A549 treated with CORT108297 at 1 μM for 4 hours (cell line): ENCODE measurements around the gene PIF1. TPM values are rescaled to one million over a fixed set of nuclear protein-coding genes. Genes with fewer than 3 reads are reported as not detected.

Experiments
- total RNA-seq: library from RNA; stranded (reverse); fragments of 200-300 nt; extraction: Qiagen RNA extraction; gene quantifications from 5 replicates; pipeline ENCODE4 v1.2.3, GENCODE V29; 2022

PIF1 gene
- total RNA-seq: 12.6 to 23.0 TPM (median 19.2 TPM) in 5 replicates

GRCh38 chr15:64825431-64826294 is at the start of gene PIF1:
TSS of gene PIF1 (minus strand) at chr15:64825647. CDS start at chr15:64824335, 1,312 bp downstream.

GRCh38 chr15:64841344-64842095 is 16.1 kb upstream of the PIF1 start, which contains the start of gene PLEKHO2:
TSS of gene PLEKHO2 (plus strand) at chr15:64841915. CDS start at chr15:64842017, 102 bp downstream.

GRCh38 chr15:64775551-64776401 is 49.7 kb downstream of the PIF1 start, which contains the start of gene RBPMS2:
TSS of gene RBPMS2 (minus strand) at chr15:64775589. CDS start at chr15:64775319, 270 bp downstream.

Other genes starting within 250 kb of the PIF1 start
- gene RBPMS2, start 50.1 kb downstream of the PIF1 start, total RNA-seq: 6.5 to 9.6 TPM (median 8.9 TPM) in 5 replicates
- gene PLEKHO2, start 16.3 kb upstream of the PIF1 start, total RNA-seq: 5.3 to 6.2 TPM (median 5.7 TPM) in 5 replicates
- 1.5 to 2.0 TPM (median 1.6 TPM) in 5 replicates for gene ANKDD1A, start 86.3 kb upstream of the PIF1 start, total RNA-seq
- 120 to 134 TPM (median 125 TPM) in 5 replicates for gene SPG21, start 164.3 kb upstream of the PIF1 start, total RNA-seq
- gene MTFMT, start 204.0 kb upstream of the PIF1 start, total RNA-seq: 25.0 to 28.1 TPM (median 26.6 TPM) in 5 replicates
- gene SLC51B, start 219.7 kb upstream of the PIF1 start, total RNA-seq: 11.4 to 16.4 TPM (median 12.7 TPM) in 5 replicates
- 0.06 to 0.16 TPM (median 0.12 TPM) in 5 replicates for gene RASL12, start 242.3 kb upstream of the PIF1 start, total RNA-seq